Measurements from ENCODE around the gene TMEM63C. TPM values are rescaled to one million over a fixed set of nuclear protein-coding genes. Genes with fewer than 3 reads are reported as not detected.

Gene TMEM63C
- total and polyA plus RNA-seq, 2 donors (not counting 1 experiment from before 2014, with no cell fraction given) = 0.63 to 3.2 TPM

GRCh38 chr14:77198561-77198960 lies 17.0 kb downstream of the TMEM63C start:
- Histone ChIP-seq H3K27me3 (replicated peaks in 1 of 4; ENCODE audit: control extremely low read depth in 1 of 4, control insufficient read depth in 3 of 4, insufficient read depth in 4 of 4, low read length in 3 of 4) (peaks cover 0 to 3% (median 0%) of the 10 kb centered on the region in 4 experiments), H2AFZ (ENCODE audit: insufficient read depth, low read depth, low read length, poor library complexity, severe bottlenecking) (no peak overlapping the region), H3K4me2 (replicated peaks; ENCODE audit: low read depth, low read length, poor library complexity, severe bottlenecking) (no peak overlapping the region), H3K9ac (ENCODE audit: low read length) (no peak overlapping the region), H3K36me3 (replicated peaks in 1 of 2; ENCODE audit: control extremely low read depth in 1 of 2, control insufficient read depth in 1 of 2, extremely low read depth in 1 of 2, insufficient read depth in 2 of 2, low read length in 1 of 2) (no peaks in the 10 kb centered on the region), H3K4me1 (ENCODE audit: control insufficient read depth in 2 of 2, insufficient read depth in 2 of 2, low read length in 2 of 2) (no peaks in the 10 kb centered on the region), H3K79me2 (ENCODE audit: control insufficient read depth, insufficient read depth, low read length) (no peaks in the 10 kb centered on the region), H3K9me3 (ENCODE audit: control extremely low read depth in 1 of 3, control insufficient read depth in 2 of 3, insufficient read depth in 1 of 3, low read length in 2 of 3) (peaks cover 0 to 2% (median 0%) of the 10 kb centered on the region in 3 donors), H3K27ac (ENCODE audit: low read length in 2 of 2) (no peak overlapping the region), H4K20me1 (ENCODE audit: control insufficient read depth, insufficient read depth, low read length, poor library complexity, severe bottlenecking) (no peaks in the 10 kb centered on the region), H3K4me3 (ENCODE audit: control extremely low read depth in 1 of 5, extremely low read depth in 1 of 5, insufficient read depth in 1 of 5, low read depth in 2 of 5, low read length in 4 of 5) (no peak overlapping the region)
- Mint-ChIP-seq H3K4me1 (no peaks in the 10 kb centered on the region), H3K27ac (no peak overlapping the region), H3K27me3 (peaks cover 21% of the 10 kb centered on the region), H3K9me3 (ENCODE audit: insufficient read depth) (no peaks in the 10 kb centered on the region), H3K4me3 (no peak overlapping the region)
- ATAC-seq (ENCODE audit: low read depth) (no peak), DNase-seq (no peak)
- ChIA-PET POLR2A (no interaction called here), CTCF (no interaction called here)
- intact Hi-C loops (cut with micrococcal nuclease) = no loop called here
- WGBS (ENCODE audit: insufficient coverage) = 89% methylated on average over 6 of the region's 6 CpGs
- TF ChIP-seq EZH2 (IDR thresholded peaks at IDR 0.05; ENCODE audit: borderline replicate concordance, insufficient read depth, low read depth, low read length, poor library complexity, severe bottlenecking) = no peak
- no peak for TF ChIP-seq CTCF (IDR thresholded peaks at IDR 0.05)

DNA sequence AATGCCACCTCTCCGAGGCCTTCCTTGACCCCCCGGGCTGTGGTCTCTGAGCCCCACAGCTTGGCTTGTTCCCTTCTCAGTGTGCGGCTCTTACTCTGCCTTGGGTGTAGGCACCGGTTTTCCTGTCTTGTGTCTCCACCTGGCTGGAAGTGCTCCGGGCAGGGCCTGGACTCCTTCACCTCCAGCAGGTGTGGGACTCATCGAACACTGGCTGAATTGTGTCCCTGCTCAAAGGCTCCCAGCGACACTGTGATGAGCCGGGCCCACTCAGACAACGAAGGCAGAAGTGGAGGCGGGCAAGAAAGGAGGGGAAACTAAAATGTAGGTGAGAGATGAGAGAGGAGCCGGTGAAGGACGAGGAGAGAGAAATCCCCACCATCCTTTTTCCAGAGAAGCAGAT lies 18.0 kb downstream of the TMEM63C start:
- no peak overlapping the region for H3K27ac ChIP-seq (ENCODE audit: low read length in 2 of 2)
- Mint-ChIP-seq H3K9me3 (ENCODE audit: insufficient read depth) (no peaks in the 10 kb centered on the region), H3K4me1 (no peaks in the 10 kb centered on the region), H3K27me3 (peaks cover 24% of the 10 kb centered on the region), H3K27ac (no peak overlapping the region), H3K4me3 (no peak overlapping the region)
- no peak for TF ChIP-seq CTCF (IDR thresholded peaks at IDR 0.05)
- TF ChIP-seq EZH2 (IDR thresholded peaks at IDR 0.05; ENCODE audit: borderline replicate concordance, insufficient read depth, low read depth, low read length, poor library complexity, severe bottlenecking) = no peak
- no peaks in the 10 kb centered on the region for H4K20me1 ChIP-seq (ENCODE audit: control insufficient read depth, insufficient read depth, low read length, poor library complexity, severe bottlenecking)
- no peaks in the 10 kb centered on the region for H3K79me2 ChIP-seq (ENCODE audit: control insufficient read depth, insufficient read depth, low read length)
- no peaks in the 10 kb centered on the region for H3K4me1 ChIP-seq (ENCODE audit: control insufficient read depth in 2 of 2, insufficient read depth in 2 of 2, low read length in 2 of 2)
- WGBS (ENCODE audit: insufficient coverage) = 90% methylated on average over 8 of the region's 12 CpGs
- H3K4me3 ChIP-seq (ENCODE audit: control extremely low read depth in 1 of 5, extremely low read depth in 1 of 5, insufficient read depth in 1 of 5, low read depth in 2 of 5, low read length in 4 of 5) = no peak overlapping the region
- H3K4me2 ChIP-seq (replicated peaks; ENCODE audit: low read depth, low read length, poor library complexity, severe bottlenecking) = no peak overlapping the region
- ATAC-seq (ENCODE audit: low read depth) (no peak), DNase-seq (no peak)
- ChIA-PET CTCF (no interaction called here), POLR2A (no interaction called here)
- peaks cover 0 to 3% (median 0%) of the 10 kb centered on the region in 4 experiments for H3K27me3 ChIP-seq (replicated peaks in 1 of 4; ENCODE audit: control extremely low read depth in 1 of 4, control insufficient read depth in 3 of 4, insufficient read depth in 4 of 4, low read length in 3 of 4)
- intact Hi-C loops (cut with micrococcal nuclease) = no loop called here
- H3K36me3 ChIP-seq (replicated peaks in 1 of 2; ENCODE audit: control extremely low read depth in 1 of 2, control insufficient read depth in 1 of 2, extremely low read depth in 1 of 2, insufficient read depth in 2 of 2, low read length in 1 of 2) = no peaks in the 10 kb centered on the region
- peaks cover 0 to 2% (median 0%) of the 10 kb centered on the region in 3 donors for H3K9me3 ChIP-seq (ENCODE audit: control extremely low read depth in 1 of 3, control insufficient read depth in 2 of 3, insufficient read depth in 1 of 3, low read length in 2 of 3)
- no peak overlapping the region for H3K9ac ChIP-seq (ENCODE audit: low read length)
- H2AFZ ChIP-seq (ENCODE audit: insufficient read depth, low read depth, low read length, poor library complexity, severe bottlenecking) = no peak overlapping the region
